Osteocyte (in vitro differentiated cells): Measurements from ENCODE around the gene PLEKHD1. TPM values are rescaled to one million over a fixed set of nuclear protein-coding genes. Genes with fewer than 3 reads are reported as not detected.

ENCODE experiments used
- DNase-seq: peaks from one replicate; pipeline ENCODE4 v3.0.0; 2021; ENCODE audit warnings: mixed read lengths; ENCODE audit not compliant: unreplicated experiment; ENCODE audit errors: extremely low spot score
- H3K27ac Mint-ChIP-seq: one replicate; pipeline ENCODE4 v1.8.0; 2021; ENCODE audit warnings: mild to moderate bottlenecking, mixed read lengths; ENCODE audit not compliant: unreplicated experiment
- H3K27me3 Mint-ChIP-seq: one replicate; pipeline ENCODE4 v1.8.0; 2021; ENCODE audit warnings: mixed read lengths; ENCODE audit not compliant: unreplicated experiment
- H3K36me3 Mint-ChIP-seq: one replicate; pipeline ENCODE4 v1.8.0; 2021; ENCODE audit warnings: mixed read lengths; ENCODE audit not compliant: unreplicated experiment
- H3K4me1 Mint-ChIP-seq: one replicate; pipeline ENCODE4 v1.8.0; 2021; ENCODE audit warnings: mixed read lengths; ENCODE audit not compliant: unreplicated experiment
- H3K4me3 Mint-ChIP-seq: one replicate; pipeline ENCODE4 v1.8.0; 2021; ENCODE audit warnings: mild to moderate bottlenecking, moderate library complexity, mixed read lengths; ENCODE audit not compliant: unreplicated experiment
- H3K9me3 Mint-ChIP-seq: one replicate; pipeline ENCODE4 v1.8.0; 2021; ENCODE audit warnings: mixed read lengths; ENCODE audit not compliant: unreplicated experiment
- total RNA-seq: library from RNA; stranded (reverse); gene quantifications from 2 replicates; pipeline ENCODE4 v1.2.1, GENCODE V29; 2021
- TF ChIP-seq, protein P1 (sequence below): fragments of 200-600 bp; sonication (generic); IDR thresholded peaks from 2 replicates; pipeline ENCODE4 v1.5.0; 2021; ENCODE audit warnings: antibody characterized with exemption, mild to moderate bottlenecking, moderate library complexity

Gene PLEKHD1
- total RNA-seq, 1 donor from 2014 or later: 0.08 TPM

GRCh38 chr14:69538766-69539165, 54.2 kb downstream of the PLEKHD1 start:
- H3K27ac Mint-ChIP-seq: no peak overlapping the region
- H3K4me1 Mint-ChIP-seq: no peaks in the 10 kb centered on the region
- H3K36me3 Mint-ChIP-seq: no peaks in the 10 kb centered on the region
- H3K9me3 Mint-ChIP-seq: no peaks in the 10 kb centered on the region
- DNase-seq: no peak
- H3K4me3 Mint-ChIP-seq: no peak overlapping the region
- TF ChIP-seq, protein P1, sequence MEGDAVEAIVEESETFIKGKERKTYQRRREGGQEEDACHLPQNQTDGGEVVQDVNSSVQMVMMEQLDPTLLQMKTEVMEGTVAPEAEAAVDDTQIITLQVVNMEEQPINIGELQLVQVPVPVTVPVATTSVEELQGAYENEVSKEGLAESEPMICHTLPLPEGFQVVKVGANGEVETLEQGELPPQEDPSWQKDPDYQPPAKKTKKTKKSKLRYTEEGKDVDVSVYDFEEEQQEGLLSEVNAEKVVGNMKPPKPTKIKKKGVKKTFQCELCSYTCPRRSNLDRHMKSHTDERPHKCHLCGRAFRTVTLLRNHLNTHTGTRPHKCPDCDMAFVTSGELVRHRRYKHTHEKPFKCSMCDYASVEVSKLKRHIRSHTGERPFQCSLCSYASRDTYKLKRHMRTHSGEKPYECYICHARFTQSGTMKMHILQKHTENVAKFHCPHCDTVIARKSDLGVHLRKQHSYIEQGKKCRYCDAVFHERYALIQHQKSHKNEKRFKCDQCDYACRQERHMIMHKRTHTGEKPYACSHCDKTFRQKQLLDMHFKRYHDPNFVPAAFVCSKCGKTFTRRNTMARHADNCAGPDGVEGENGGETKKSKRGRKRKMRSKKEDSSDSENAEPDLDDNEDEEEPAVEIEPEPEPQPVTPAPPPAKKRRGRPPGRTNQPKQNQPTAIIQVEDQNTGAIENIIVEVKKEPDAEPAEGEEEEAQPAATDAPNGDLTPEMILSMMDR: no peak
- H3K27me3 Mint-ChIP-seq: peaks cover 49% of the 10 kb centered on the region

- Mint-ChIP-seq H3K27ac (no peak overlapping the region), H3K27me3 (peaks cover 52% of the 10 kb centered on the region), H3K4me1 (no peaks in the 10 kb centered on the region), H3K36me3 (no peaks in the 10 kb centered on the region), H3K4me3 (no peak overlapping the region), H3K9me3 (no peaks in the 10 kb centered on the region)
- DNase-seq: no peak
- TF ChIP-seq, protein P1: no peak
Measured at GRCh38 chr14:69539631-69540410, 55.3 kb downstream of the PLEKHD1 start.

GRCh38 chr14:69540654-69541335, 56.3 kb downstream of the PLEKHD1 start:
- no peaks in the 10 kb centered on the region for H3K4me1 Mint-ChIP-seq
- no peaks in the 10 kb centered on the region for H3K9me3 Mint-ChIP-seq
- no peak overlapping the region for H3K4me3 Mint-ChIP-seq
- TF ChIP-seq, protein P1: no peak
- no peak for DNase-seq
- no peak overlapping the region for H3K27ac Mint-ChIP-seq
- peaks cover 46% of the 10 kb centered on the region for H3K27me3 Mint-ChIP-seq
- H3K36me3 Mint-ChIP-seq: no peaks in the 10 kb centered on the region

GRCh38 chr14:69542311-69542710, 57.8 kb downstream of the PLEKHD1 start:
- Mint-ChIP-seq H3K36me3 (no peaks in the 10 kb centered on the region), H3K9me3 (no peaks in the 10 kb centered on the region), H3K4me3 (no peak overlapping the region), H3K27me3 (peaks cover 42% of the 10 kb centered on the region), H3K4me1 (no peaks in the 10 kb centered on the region), H3K27ac (no peak overlapping the region)
- TF ChIP-seq, protein P1: no peak
- DNase-seq: no peak

- Mint-ChIP-seq H3K9me3 (no peaks in the 10 kb centered on the region), H3K27ac (no peak overlapping the region), H3K36me3 (no peaks in the 10 kb centered on the region), H3K27me3 (peaks cover 37% of the 10 kb centered on the region), H3K4me1 (peaks cover 2% of the 10 kb centered on the region), H3K4me3 (no peak overlapping the region)
- TF ChIP-seq, protein P1: no peak
- DNase-seq: no peak
Measured at GRCh38 chr14:69543341-69544115, 59.0 kb downstream of the PLEKHD1 start.
